Endothelial cell of umbilical vein (primary cell): ENCODE data around the gene FAM184B. TPM values are rescaled to one million over a fixed set of nuclear protein-coding genes. Genes with fewer than 3 reads are reported as not detected.

ENCODE experiments used
- BruUV-seq: library from RNA; stranded (reverse); fragments of 400-500 nt; replicated peaks from 2 replicates; lab custom pipeline; 2021; lab: Mats Ljungman, UMichigan
- CTCF ChIA-PET: fragments of 300-600, 350-600 bp; sonication (Branson Sonifier 250); formaldehyde crosslinking; loops from one replicate; lab custom pipeline; 2021; ENCODE audit warnings: antibody characterized with exemption, inconsistent platforms; lab: Charles Lee
- POLR2A ChIA-PET: fragments of 300-600, 350-600 bp; sonication (Branson Sonifier 250); formaldehyde crosslinking; loops from one replicate; lab custom pipeline; 2021; ENCODE audit warnings: antibody characterized with exemption, inconsistent platforms; lab: Charles Lee
- DNase-seq: peaks from one replicate; pipeline ENCODE4 v3.0.0-alpha.2; 2011; ENCODE audit warnings: low read depth, low spot score
- FAIRE-seq: peaks from 2 replicates; lab custom pipeline; 2011; peaks lifted over from hg19 to GRCh38; lab: Jason Lieb, UNC
- H2AFZ ChIP-seq: 2 replicates; pipeline ENCODE4 v1.6.0; 2012; ENCODE audit warnings: low read depth, low read length, control low read depth, inconsistent platforms
- H3K27ac ChIP-seq: 2 replicates; pipeline ENCODE4 v1.5.1; 2011; ENCODE audit warnings: low read depth, mild to moderate bottlenecking, control low read depth, low read length, moderate library complexity; ENCODE audit not compliant: insufficient read depth
- H3K27me3 ChIP-seq, 2 experiments: 2 replicates each; pipeline versions ENCODE4 v1.6.0 to v1.6.1; 2011; ENCODE audit warnings: low read length in 2 of 2, mixed read lengths in 1 of 2; ENCODE audit not compliant: control insufficient read depth in 2 of 2, insufficient read depth in 2 of 2
- H3K36me3 ChIP-seq, 2 experiments: 2 replicates in 1 of 2; 3 replicates in 1 of 2; pipeline ENCODE4 v1.5.1; 2011; ENCODE audit warnings: low read length in 2 of 2, mild to moderate bottlenecking in 1 of 2, moderate library complexity in 1 of 2; ENCODE audit not compliant: control insufficient read depth in 2 of 2, insufficient read depth in 2 of 2; ENCODE audit errors: extremely low read depth in 1 of 2
- H3K4me1 ChIP-seq: 3 replicates; pipeline ENCODE4 v1.5.1; 2011; ENCODE audit warnings: mild to moderate bottlenecking, low read length; ENCODE audit not compliant: control insufficient read depth, insufficient read depth; ENCODE audit errors: extremely low read depth
- H3K4me2 ChIP-seq: 2 replicates; pipeline ENCODE4 v1.6.1; 2011; ENCODE audit warnings: low read length, control low read depth, mixed read lengths; ENCODE audit not compliant: insufficient read depth
- H3K4me3 ChIP-seq, 3 experiments: fragments of 200-600 bp in 1 of 3; sonication (generic), shearing (Covaris generic) in 1 of 3; replicated peaks in 1 of 3; 2 replicates each; pipeline ENCODE4 v1.5.1; 2011 to 2016; ENCODE audit warnings: control low read depth in 3 of 3, low read length in 3 of 3, mild to moderate bottlenecking in 2 of 3, inconsistent platforms in 1 of 3, low read depth in 1 of 3, moderate library complexity in 1 of 3; ENCODE audit not compliant: insufficient read depth in 1 of 3
- H3K79me2 ChIP-seq: 2 replicates; pipeline ENCODE4 v1.6.0; 2012; ENCODE audit warnings: low read length, inconsistent platforms; ENCODE audit not compliant: control insufficient read depth, insufficient read depth
- H3K9ac ChIP-seq: replicated peaks from 2 replicates; pipeline ENCODE3; 2011; ENCODE audit warnings: low read length, control low read depth; ENCODE audit not compliant: insufficient read depth; ENCODE audit errors: extremely low read depth
- H3K9me1 ChIP-seq: replicated peaks from 3 replicates; pipeline ENCODE4 v1.6.0; 2011; ENCODE audit warnings: mild to moderate bottlenecking, low read length; ENCODE audit not compliant: control insufficient read depth, insufficient read depth; ENCODE audit errors: extremely low read depth
- H3K9me3 ChIP-seq: replicated peaks from 2 replicates; pipeline ENCODE4 v1.5.1; 2012; ENCODE audit warnings: low read length, inconsistent platforms; ENCODE audit not compliant: control insufficient read depth, insufficient read depth
- H4K20me1 ChIP-seq: replicated peaks from 2 replicates; pipeline ENCODE3; 2011; ENCODE audit warnings: mild to moderate bottlenecking, low read length; ENCODE audit not compliant: control insufficient read depth, insufficient read depth; ENCODE audit errors: extremely low read depth
- EZH2 ChIP-seq: IDR thresholded peaks from 2 replicates; pipeline ENCODE4 v1.6.1; 2012; ENCODE audit warnings: borderline replicate concordance, low read depth, mild to moderate bottlenecking, moderate library complexity, low read length, inconsistent platforms; ENCODE audit not compliant: severe bottlenecking
- FOS ChIP-seq: IDR thresholded peaks from 2 replicates; pipeline ENCODE4 v1.6.1; 2011; ENCODE audit warnings: mild to moderate bottlenecking, low read length, moderate library complexity, borderline replicate concordance; ENCODE audit not compliant: insufficient read depth
- GATA2 ChIP-seq: IDR thresholded peaks from 2 replicates; pipeline ENCODE4 v1.7.0; 2011; ENCODE audit warnings: low read depth, mild to moderate bottlenecking, moderate library complexity, mixed read lengths, low read length; ENCODE audit not compliant: insufficient read length, insufficient read depth
- JUN ChIP-seq: IDR thresholded peaks from 2 replicates; pipeline ENCODE4 v1.6.1; 2011; ENCODE audit warnings: borderline replicate concordance, low read depth; ENCODE audit not compliant: insufficient read length, insufficient read depth
- MYC ChIP-seq: IDR thresholded peaks from one replicate; pipeline ENCODE4 v1.6.1; 2011; ENCODE audit warnings: mild to moderate bottlenecking, low read depth, low read length
- POLR2A ChIP-seq: IDR thresholded peaks from 2 replicates; pipeline ENCODE4 v1.6.1; 2012; ENCODE audit warnings: low read depth, mild to moderate bottlenecking, control low read depth, low read length
- POLR2AphosphoS5 ChIP-seq: IDR thresholded peaks from 2 replicates; pipeline ENCODE4 v1.6.1; 2012; ENCODE audit warnings: low read depth, mild to moderate bottlenecking, control low read depth, low read length, moderate library complexity; ENCODE audit not compliant: insufficient read depth
- dilution Hi-C: fragments of 300-500 bp; cut with MboI; formaldehyde crosslinking; loops from one replicate; pipeline ENCODE4 v1.15.0; 2019; ENCODE audit warnings: low sequenced_read_pairs; ENCODE audit not compliant: extremely low pct_ligation_motif_present
- intact Hi-C: fragments of 100-400 bp; cut with micrococcal nuclease; formaldehyde crosslinking; loops from one replicate; pipeline ENCODE4 v1.10.0; 2022
- polyA plus RNA-seq, 4 experiments: library from polyadenylated mRNA; depleted of rRNA in 3 of 4; stranded (reverse) in 3 of 4; unstranded in 1 of 4; fragments of >200 nt; gene quantifications; 2 replicates each; pipeline versions ENCODE4 v1.2.1 to v1.2.3, GENCODE V29; 2011 to 2012; ENCODE audit warnings: missing spikeins in 1 of 4
- total RNA-seq: library from RNA; stranded (reverse); gene quantifications from 2 replicates; pipeline ENCODE4 v1.2.3, GENCODE V29; 2021
- TF ChIP-seq, protein P1 (sequence below), 2 donors: IDR thresholded peaks; 1 replicate in 1 of 2; 2 replicates in 1 of 2; pipeline ENCODE4 v1.5.1; 2011; ENCODE audit warnings: low read length in 2 of 2, mild to moderate bottlenecking in 2 of 2, moderate library complexity in 2 of 2, control low read depth in 1 of 2, inconsistent platforms in 1 of 2, low read depth in 1 of 2; ENCODE audit not compliant: insufficient read depth in 1 of 2; ENCODE audit errors: extremely low read depth in 1 of 2
- TF ChIP-seq, protein P2 (sequence below): IDR thresholded peaks from 2 replicates; pipeline ENCODE4 v1.6.1; 2011; ENCODE audit not compliant: insufficient read depth, insufficient read length

Gene FAM184B
- total and polyA plus RNA-seq, 2 donors (not counting 3 experiments of a cell fraction or from before 2014, with no cell fraction given): not detected

DNA sequence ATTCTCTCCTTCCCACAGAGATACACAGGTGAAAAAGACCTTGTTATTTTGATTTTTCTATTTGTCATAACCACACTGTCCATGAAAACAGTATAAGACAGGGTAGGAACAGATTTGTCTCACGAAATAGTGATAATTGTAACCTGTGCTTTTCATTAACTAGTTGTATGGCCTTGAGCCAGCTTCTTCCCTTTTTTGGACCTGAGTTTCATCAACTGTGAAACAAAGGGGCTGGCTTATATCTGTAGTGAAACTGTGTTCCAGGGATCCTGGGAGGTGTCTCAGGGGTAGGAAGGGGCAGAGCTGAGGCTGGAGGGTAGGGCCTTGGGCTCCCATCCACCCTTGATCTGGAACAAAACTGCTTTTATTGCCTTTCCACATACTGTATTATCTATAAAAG is 116.1 kb downstream of the FAM184B start:
- H3K4me3 ChIP-seq: no peak overlapping the region
- BruUV-seq: no TSS peak
- no peaks in the 10 kb centered on the region for H4K20me1 ChIP-seq
- H3K9ac ChIP-seq: no peak overlapping the region
- no peaks in the 10 kb centered on the region for H3K4me1 ChIP-seq
- POLR2A ChIA-PET: no interaction called here
- dilution Hi-C loops (no loop called here), intact Hi-C loops (no loop called here)
- no peaks in the 10 kb centered on the region for H3K79me2 ChIP-seq
- CTCF ChIA-PET: no interaction called here
- H3K27me3 ChIP-seq: peaks cover 0 to 5% of the 10 kb centered on the region in 2 experiments
- H3K4me2 ChIP-seq: no peak overlapping the region
- DNase-seq: no peak
- H3K9me3 ChIP-seq: no peaks in the 10 kb centered on the region
- H3K36me3 ChIP-seq: no peaks in the 10 kb centered on the region
- H3K27ac ChIP-seq: no peak overlapping the region
- TF ChIP-seq MYC (no peak), EZH2 (no peak), JUN (no peak), POLR2AphosphoS5 (no peak), POLR2A (no peak), FOS (no peak), GATA2 (no peak)
- TF ChIP-seq, protein P1, sequence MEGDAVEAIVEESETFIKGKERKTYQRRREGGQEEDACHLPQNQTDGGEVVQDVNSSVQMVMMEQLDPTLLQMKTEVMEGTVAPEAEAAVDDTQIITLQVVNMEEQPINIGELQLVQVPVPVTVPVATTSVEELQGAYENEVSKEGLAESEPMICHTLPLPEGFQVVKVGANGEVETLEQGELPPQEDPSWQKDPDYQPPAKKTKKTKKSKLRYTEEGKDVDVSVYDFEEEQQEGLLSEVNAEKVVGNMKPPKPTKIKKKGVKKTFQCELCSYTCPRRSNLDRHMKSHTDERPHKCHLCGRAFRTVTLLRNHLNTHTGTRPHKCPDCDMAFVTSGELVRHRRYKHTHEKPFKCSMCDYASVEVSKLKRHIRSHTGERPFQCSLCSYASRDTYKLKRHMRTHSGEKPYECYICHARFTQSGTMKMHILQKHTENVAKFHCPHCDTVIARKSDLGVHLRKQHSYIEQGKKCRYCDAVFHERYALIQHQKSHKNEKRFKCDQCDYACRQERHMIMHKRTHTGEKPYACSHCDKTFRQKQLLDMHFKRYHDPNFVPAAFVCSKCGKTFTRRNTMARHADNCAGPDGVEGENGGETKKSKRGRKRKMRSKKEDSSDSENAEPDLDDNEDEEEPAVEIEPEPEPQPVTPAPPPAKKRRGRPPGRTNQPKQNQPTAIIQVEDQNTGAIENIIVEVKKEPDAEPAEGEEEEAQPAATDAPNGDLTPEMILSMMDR (IDR thresholded peaks at IDR 0.05; ENCODE audit: extremely low read depth in 1 of 2, insufficient read depth in 1 of 2, low read depth in 1 of 2, low read length in 2 of 2): no peak
- TF ChIP-seq, protein P2, sequence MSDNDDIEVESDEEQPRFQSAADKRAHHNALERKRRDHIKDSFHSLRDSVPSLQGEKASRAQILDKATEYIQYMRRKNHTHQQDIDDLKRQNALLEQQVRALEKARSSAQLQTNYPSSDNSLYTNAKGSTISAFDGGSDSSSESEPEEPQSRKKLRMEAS: no peak
- no peak overlapping the region for H2AFZ ChIP-seq
- FAIRE-seq: no peak
- no peaks in the 10 kb centered on the region for H3K9me1 ChIP-seq
